ENCODE data around the gene ATXN7L1.

DNA sequence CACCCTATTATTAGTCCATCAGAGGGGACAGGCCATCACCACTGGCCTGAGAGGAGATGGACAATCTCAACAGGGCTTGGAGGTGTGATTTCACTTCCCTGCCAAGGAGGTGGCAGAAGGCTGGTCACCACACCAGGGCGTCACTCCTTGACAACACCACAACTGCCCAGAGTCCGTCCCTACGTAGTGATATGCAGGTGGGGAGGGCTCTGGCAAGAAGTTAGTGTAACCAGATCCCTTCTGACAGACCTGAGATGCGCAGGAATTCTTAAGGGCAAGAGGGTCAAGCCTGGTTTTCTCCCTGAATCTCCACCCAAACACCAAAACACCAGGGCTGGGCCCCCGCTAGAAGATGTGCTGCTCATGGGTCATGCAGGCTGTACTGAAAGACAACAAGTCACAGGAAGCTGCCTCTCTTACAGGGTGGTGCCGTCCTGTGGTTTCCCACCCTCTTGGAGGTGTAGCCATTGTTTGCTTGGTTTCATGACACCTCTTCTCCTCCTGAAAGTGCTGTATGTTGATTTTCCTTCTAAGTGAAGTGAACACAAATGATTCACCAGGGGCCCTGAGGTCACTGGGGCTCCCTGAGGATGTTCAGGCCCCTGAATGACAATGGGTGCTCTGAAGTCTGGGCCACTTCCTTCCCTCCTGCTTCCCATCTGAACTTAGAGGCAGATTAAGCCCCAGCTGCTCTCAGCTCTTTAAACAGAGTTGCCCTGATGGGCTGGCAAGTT is 27.1 kb downstream of the ATXN7L1 start:
- TF ChIP-seq, protein P1, sequence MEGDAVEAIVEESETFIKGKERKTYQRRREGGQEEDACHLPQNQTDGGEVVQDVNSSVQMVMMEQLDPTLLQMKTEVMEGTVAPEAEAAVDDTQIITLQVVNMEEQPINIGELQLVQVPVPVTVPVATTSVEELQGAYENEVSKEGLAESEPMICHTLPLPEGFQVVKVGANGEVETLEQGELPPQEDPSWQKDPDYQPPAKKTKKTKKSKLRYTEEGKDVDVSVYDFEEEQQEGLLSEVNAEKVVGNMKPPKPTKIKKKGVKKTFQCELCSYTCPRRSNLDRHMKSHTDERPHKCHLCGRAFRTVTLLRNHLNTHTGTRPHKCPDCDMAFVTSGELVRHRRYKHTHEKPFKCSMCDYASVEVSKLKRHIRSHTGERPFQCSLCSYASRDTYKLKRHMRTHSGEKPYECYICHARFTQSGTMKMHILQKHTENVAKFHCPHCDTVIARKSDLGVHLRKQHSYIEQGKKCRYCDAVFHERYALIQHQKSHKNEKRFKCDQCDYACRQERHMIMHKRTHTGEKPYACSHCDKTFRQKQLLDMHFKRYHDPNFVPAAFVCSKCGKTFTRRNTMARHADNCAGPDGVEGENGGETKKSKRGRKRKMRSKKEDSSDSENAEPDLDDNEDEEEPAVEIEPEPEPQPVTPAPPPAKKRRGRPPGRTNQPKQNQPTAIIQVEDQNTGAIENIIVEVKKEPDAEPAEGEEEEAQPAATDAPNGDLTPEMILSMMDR (IDR thresholded peaks at IDR 0.05), result no peak
- no peak for TF ChIP-seq POLR2A (IDR thresholded peaks at IDR 0.05)
- TF ChIP-seq POLR2AphosphoS5 (IDR thresholded peaks at IDR 0.05), result no peak

All from prostate gland (tissue), 2 donors.